ENCODE results near the gene TRAPPC14.

TRAPPC14 gene

DNA sequence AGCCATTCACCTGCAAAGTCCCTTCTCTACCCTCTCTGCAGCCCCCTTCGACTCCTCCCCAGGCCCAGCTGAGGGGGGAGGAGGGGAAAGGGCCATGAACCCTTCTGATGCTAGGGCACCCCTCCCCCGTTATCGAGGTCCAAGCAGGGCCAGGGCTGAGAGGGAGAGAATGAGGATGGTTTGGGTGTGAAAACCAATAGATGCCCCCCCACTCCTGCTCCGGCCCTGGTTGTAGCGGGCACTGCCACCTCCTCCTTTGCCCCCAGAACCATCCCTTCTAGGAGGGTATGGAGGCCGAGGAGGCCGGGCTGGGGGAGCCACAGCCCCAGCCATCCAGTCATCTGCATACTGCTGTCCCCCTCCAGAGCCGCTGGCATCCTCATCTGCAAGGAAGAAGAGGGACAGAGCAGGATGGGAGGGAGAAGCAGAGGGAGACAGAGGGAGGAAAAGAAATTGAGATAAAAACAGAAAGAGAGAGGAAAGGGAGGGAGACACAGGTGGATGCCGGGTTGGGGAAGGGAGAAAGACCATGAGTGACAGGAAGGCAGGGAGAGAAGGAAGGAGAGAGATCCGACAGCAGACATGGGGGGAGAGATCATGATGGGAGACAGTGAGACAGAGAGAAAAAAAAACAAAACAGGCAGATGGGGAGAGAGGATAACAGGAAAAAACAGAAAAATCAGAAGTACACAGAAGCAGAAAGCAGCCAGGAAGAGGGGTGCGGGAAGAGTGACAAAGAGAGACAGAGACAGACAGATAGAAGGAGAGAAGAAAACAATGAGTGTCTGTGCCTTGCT, 11.8 kb upstream of the TRAPPC14 start:
- H3K18ac ChIP-seq (ENCODE audit: low read length) = peak overlapping the region; percentile 13
- no peak overlapping the region for H3K4me2 ChIP-seq (ENCODE audit: insufficient read depth, low read length, poor library complexity, severe bottlenecking)
- WGBS, 2 donors (ENCODE audit: extremely low coverage in 2 of 2, insufficient read length in 2 of 2, insufficient replicate concordance in 1 of 2) = no CpG with 5 or more reads among the region's 11 CpGs
- H3K9ac ChIP-seq (ENCODE audit: low read depth, low read length, poor library complexity) = peak overlapping the region; percentile 55
- no peak overlapping the region for H4K91ac ChIP-seq (ENCODE audit: low read depth, low read length, poor library complexity)
- peak overlapping the region; percentile 67 for H3K4ac ChIP-seq (ENCODE audit: low read length)
- no peak for DNase-seq (ENCODE audit: low spot score)
- no peak overlapping the region for H2BK12ac ChIP-seq (ENCODE audit: low read length)
- no peak overlapping the region for H3K23ac ChIP-seq (ENCODE audit: low read depth, low read length, poor library complexity)
- H3K9me3 ChIP-seq (replicated peaks in 1 of 2; ENCODE audit: control insufficient read depth in 2 of 2, insufficient read depth in 1 of 2, low read depth in 1 of 2, low read length in 2 of 2) = no peaks in the 10 kb centered on the region
- no peak overlapping the region for H3K27ac ChIP-seq (replicated peaks; ENCODE audit: low read length)
- H4K8ac ChIP-seq (ENCODE audit: low read depth, low read length) = no peak overlapping the region
- H3K14ac ChIP-seq (ENCODE audit: low read length) = no peak overlapping the region
- peaks cover 2% of the 10 kb centered on the region for H3K79me1 ChIP-seq (ENCODE audit: low read depth, low read length)
- peaks cover 6 to 46% of the 10 kb centered on the region in 2 donors for H3K36me3 ChIP-seq (replicated peaks in 1 of 2; ENCODE audit: control insufficient read depth in 2 of 2, insufficient read depth in 2 of 2, low read length in 2 of 2)
- H2BK5ac ChIP-seq (ENCODE audit: low read length) = no peak overlapping the region
- peaks cover 0 to 36% (median 0%) of the 10 kb centered on the region in 3 experiments for H3K27me3 ChIP-seq (ENCODE audit: control insufficient read depth in 3 of 3, insufficient read depth in 3 of 3, low read depth in 1 of 3, low read length in 3 of 3)
- peak overlapping the region; percentile 78 for H2AK5ac ChIP-seq (ENCODE audit: low read depth, low read length)
- peak overlapping the region; percentile 82 for H2BK120ac ChIP-seq (ENCODE audit: low read depth, low read length)
- H2AFZ ChIP-seq (ENCODE audit: low read length) = no peak overlapping the region
- H3K4me3 ChIP-seq (ENCODE audit: low read length in 2 of 2) = no peak overlapping the region
- H3K4me1 ChIP-seq (ENCODE audit: control insufficient read depth in 2 of 2, insufficient read depth in 1 of 2, low read depth in 1 of 2, low read length in 2 of 2) = peaks cover 24 to 28% of the 10 kb centered on the region in 2 donors
- no peak overlapping the region for H2BK15ac ChIP-seq (ENCODE audit: low read length)

GRCh38 chr7:100169147-100169850, 10.8 kb upstream of the TRAPPC14 start:
- Histone ChIP-seq H2AK5ac (ENCODE audit: low read depth, low read length) (no peak overlapping the region), H4K91ac (ENCODE audit: low read depth, low read length, poor library complexity) (no peak overlapping the region), H3K27me3 (ENCODE audit: control insufficient read depth in 3 of 3, insufficient read depth in 3 of 3, low read depth in 1 of 3, low read length in 3 of 3) (peaks cover 0 to 36% (median 0%) of the 10 kb centered on the region in 3 experiments), H2BK15ac (ENCODE audit: low read length) (no peak overlapping the region), H3K4me1 (ENCODE audit: control insufficient read depth in 2 of 2, insufficient read depth in 1 of 2, low read depth in 1 of 2, low read length in 2 of 2) (peaks cover 24 to 28% of the 10 kb centered on the region in 2 donors), H3K4ac (ENCODE audit: low read length) (no peak overlapping the region), H3K9me3 (replicated peaks in 1 of 2; ENCODE audit: control insufficient read depth in 2 of 2, insufficient read depth in 1 of 2, low read depth in 1 of 2, low read length in 2 of 2) (no peaks in the 10 kb centered on the region), H2BK5ac (ENCODE audit: low read length) (no peak overlapping the region), H3K36me3 (replicated peaks in 1 of 2; ENCODE audit: control insufficient read depth in 2 of 2, insufficient read depth in 2 of 2, low read length in 2 of 2) (peaks cover 3 to 36% of the 10 kb centered on the region in 2 donors), H2AFZ (ENCODE audit: low read length) (no peak overlapping the region), H3K9ac (ENCODE audit: low read depth, low read length, poor library complexity) (no peak overlapping the region), H3K4me3 (ENCODE audit: low read length in 2 of 2) (no peak overlapping the region), H3K18ac (ENCODE audit: low read length) (no peak overlapping the region), H2BK12ac (ENCODE audit: low read length) (no peak overlapping the region), H3K27ac (replicated peaks; ENCODE audit: low read length) (no peak overlapping the region), H3K4me2 (ENCODE audit: insufficient read depth, low read length, poor library complexity, severe bottlenecking) (no peak overlapping the region), H2BK120ac (ENCODE audit: low read depth, low read length) (no peak overlapping the region), H4K8ac (ENCODE audit: low read depth, low read length) (no peak overlapping the region), H3K79me1 (ENCODE audit: low read depth, low read length) (peaks cover 2% of the 10 kb centered on the region), H3K14ac (ENCODE audit: low read length) (no peak overlapping the region), H3K23ac (ENCODE audit: low read depth, low read length, poor library complexity) (no peak overlapping the region)
- no peak for DNase-seq (ENCODE audit: low spot score)
- no CpG with 5 or more reads among the region's 11 CpGs for WGBS, 2 donors (ENCODE audit: extremely low coverage in 2 of 2, insufficient read length in 2 of 2, insufficient replicate concordance in 1 of 2)

GRCh38 chr7:100167912-100168323, 9.4 kb upstream of the TRAPPC14 start:
- Histone ChIP-seq H3K14ac (ENCODE audit: low read length) (no peak overlapping the region), H3K4me1 (ENCODE audit: control insufficient read depth in 2 of 2, insufficient read depth in 1 of 2, low read depth in 1 of 2, low read length in 2 of 2) (peaks cover 24 to 28% of the 10 kb centered on the region in 2 donors), H3K79me1 (ENCODE audit: low read depth, low read length) (peaks cover 2% of the 10 kb centered on the region), H3K4me2 (ENCODE audit: insufficient read depth, low read length, poor library complexity, severe bottlenecking) (peak overlapping the region; percentile 77), H3K9me3 (replicated peaks in 1 of 2; ENCODE audit: control insufficient read depth in 2 of 2, insufficient read depth in 1 of 2, low read depth in 1 of 2, low read length in 2 of 2) (no peaks in the 10 kb centered on the region), H3K18ac (ENCODE audit: low read length) (peak overlapping the region; percentile 25), H2BK120ac (ENCODE audit: low read depth, low read length) (no peak overlapping the region), H3K23ac (ENCODE audit: low read depth, low read length, poor library complexity) (no peak overlapping the region), H2BK5ac (ENCODE audit: low read length) (no peak overlapping the region), H2AK5ac (ENCODE audit: low read depth, low read length) (no peak overlapping the region), H3K27ac (replicated peaks; ENCODE audit: low read length) (no peak overlapping the region), H4K8ac (ENCODE audit: low read depth, low read length) (no peak overlapping the region), H3K9ac (ENCODE audit: low read depth, low read length, poor library complexity) (peak overlapping the region; percentile 7), H2AFZ (ENCODE audit: low read length) (peak overlapping the region; percentile 85), H3K4ac (ENCODE audit: low read length) (no peak overlapping the region), H2BK12ac (ENCODE audit: low read length) (no peak overlapping the region), H3K27me3 (ENCODE audit: control insufficient read depth in 3 of 3, insufficient read depth in 3 of 3, low read depth in 1 of 3, low read length in 3 of 3) (peaks cover 0 to 36% (median 0%) of the 10 kb centered on the region in 3 experiments), H3K4me3 (ENCODE audit: low read length in 2 of 2) (peak overlapping the region; percentile 39 to 71), H4K91ac (ENCODE audit: low read depth, low read length, poor library complexity) (no peak overlapping the region), H2BK15ac (ENCODE audit: low read length) (no peak overlapping the region), H3K36me3 (replicated peaks in 1 of 2; ENCODE audit: control insufficient read depth in 2 of 2, insufficient read depth in 2 of 2, low read length in 2 of 2) (peaks cover 0 to 23% of the 10 kb centered on the region in 2 donors)
- no CpG with 5 or more reads among the region's 11 CpGs for WGBS, 2 donors (ENCODE audit: extremely low coverage in 2 of 2, insufficient read length in 2 of 2, insufficient replicate concordance in 1 of 2)
- no peak for DNase-seq (ENCODE audit: low spot score)

Measured in neuronal stem cell (in vitro differentiated cells).